Epithelial cell of esophagus (primary cell): ENCODE results near the gene GAS2.
"Not testable (repeated sequence)": the region's sequence is repeated elsewhere in the genome, so short reads cannot be mapped to it uniquely, and the experiment has no call there.

ENCODE experiments used
- DNase-seq: peaks from one replicate; pipeline ENCODE4 v3.0.0; 2010; ENCODE audit warnings: low read depth
- H3K4me3 ChIP-seq: 2 replicates; pipeline ENCODE4 v1.5.1; 2011; ENCODE audit warnings: mild to moderate bottlenecking, low read length, control low read depth
- CTCF ChIP-seq: IDR thresholded peaks from 2 replicates; pipeline ENCODE4 v1.5.1; 2011; ENCODE audit warnings: low read depth, mild to moderate bottlenecking, low read length, control low read depth, inconsistent platforms; ENCODE audit not compliant: insufficient read depth; ENCODE audit errors: missing control alignments

GAS2 gene

GRCh38 chr11:22633354-22633902, 33.0 kb upstream of the GAS2 start:
- peak; percentile 20 for TF ChIP-seq CTCF
- DNase-seq = peak; percentile 8
- H3K4me3 ChIP-seq = no peak overlapping the region

GRCh38 chr11:22634897-22635629, 31.3 kb upstream of the GAS2 start:
- DNase-seq = peak; percentile 36
- TF ChIP-seq CTCF = no peak
- H3K4me3 ChIP-seq = no peak overlapping the region

- TF ChIP-seq CTCF = no peak
- DNase-seq = no peak
Measured at GRCh38 chr11:22635689-22636088, 30.7 kb upstream of the GAS2 start.

GRCh38 chr11:22640862-22641261, 25.5 kb upstream of the GAS2 start:
- no peak for TF ChIP-seq CTCF
- H3K4me3 ChIP-seq = no peak overlapping the region
- DNase-seq = no peak

More at GRCh38 chr11:22635689-22636088, 30.7 kb upstream of the GAS2 start:
- no peak overlapping the region for H3K4me3 ChIP-seq

GRCh38 chr11:22641559-22641958, 24.9 kb upstream of the GAS2 start:
- no peak overlapping the region for H3K4me3 ChIP-seq
- TF ChIP-seq CTCF = no peak
- no peak for DNase-seq

GRCh38 chr11:22652346-22652745, 14.1 kb upstream of the GAS2 start:
- H3K4me3 ChIP-seq, DNase-seq: not testable (repeated sequence)

- peak; percentile 55 for DNase-seq
- no peak overlapping the region for H3K4me3 ChIP-seq
- no peak for TF ChIP-seq CTCF
Measured at GRCh38 chr11:22656130-22656529, 10.3 kb upstream of the GAS2 start.
